Limb (tissue), 2 donors: ENCODE results near the gene PYY.
A peak's percentile ranks its signal among the peaks of the same experiment; 100 is the strongest.
"Not testable (repeated sequence)": the region's sequence is repeated elsewhere in the genome, so short reads cannot be mapped to it uniquely, and the experiment has no call there.

ENCODE experiments used
- DNase-seq, 2 donors: peaks; one replicate each; pipeline ENCODE4 v3.0.0-alpha.2; 2016; ENCODE audit errors: extremely low spot score in 2 of 2

The PYY gene

DNA sequence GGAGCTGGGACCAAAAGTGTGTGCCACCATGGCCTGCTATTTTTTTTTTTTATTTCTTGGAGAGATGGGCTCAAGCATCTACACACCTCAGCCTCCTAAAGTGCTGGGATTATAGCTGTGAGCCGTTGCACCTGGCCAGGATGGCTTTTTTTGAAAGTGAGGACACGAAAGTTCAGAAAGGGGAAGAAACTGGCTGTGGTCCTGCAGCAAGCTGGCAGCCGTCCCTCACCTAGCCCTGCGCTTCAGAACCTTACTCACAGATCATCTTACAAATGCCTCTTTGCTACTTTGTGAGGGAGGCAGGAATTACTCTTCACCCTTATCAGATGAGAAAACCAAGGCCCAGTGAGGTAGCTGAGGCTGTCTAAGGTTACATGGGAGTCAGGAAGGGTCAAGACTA is 7.0 kb downstream of the PYY start:
- DNase-seq: no peak

DNA sequence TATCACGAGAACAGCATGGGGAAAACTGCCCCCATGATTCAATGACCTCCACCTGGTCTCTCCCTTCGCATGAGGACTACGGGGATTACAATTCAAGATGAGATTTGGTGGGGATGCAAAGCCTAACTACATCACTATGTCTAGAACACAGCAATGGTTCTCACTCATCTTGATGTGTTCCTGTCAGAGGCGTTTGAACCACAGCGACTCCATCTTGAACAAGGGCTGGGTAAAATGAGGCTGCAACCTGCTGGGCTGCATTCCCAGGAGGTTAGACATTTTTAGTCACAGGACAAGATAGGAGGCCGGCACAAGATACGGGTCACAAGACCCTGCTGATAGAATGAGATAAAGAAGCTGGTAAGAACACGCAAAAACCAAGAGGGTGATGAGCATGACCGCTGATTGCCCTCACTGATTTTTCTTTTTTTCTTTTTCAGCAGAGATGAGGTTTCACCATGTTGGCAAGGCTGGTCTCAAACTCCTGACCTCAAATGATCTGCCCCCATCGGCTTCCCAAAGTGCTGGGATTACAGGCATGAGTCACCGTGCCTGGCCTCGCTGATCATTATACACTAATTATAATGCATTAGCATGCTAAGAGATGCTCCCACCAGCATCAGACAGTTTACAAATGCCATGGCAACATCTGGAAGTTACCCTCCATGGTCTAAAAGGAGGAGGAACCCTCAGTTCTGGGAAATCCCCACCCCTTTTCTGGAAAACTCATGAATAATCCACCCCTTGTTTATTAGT is 8.5 kb downstream of the PYY start:
- no peak for DNase-seq

GRCh38 chr17:43942051-43942685 is 11.6 kb downstream of the PYY start, which contains the start of gene PPY:
PPY (minus strand) TSS chr17:43942476; CDS start chr17:43941654, 822 bp downstream.
- DNase-seq: no peak

- peak in 1 of 2 donors; percentile 56 for DNase-seq
Observed at GRCh38 chr17:43940630-43941029, 13.1 kb downstream of the PYY start.

DNA sequence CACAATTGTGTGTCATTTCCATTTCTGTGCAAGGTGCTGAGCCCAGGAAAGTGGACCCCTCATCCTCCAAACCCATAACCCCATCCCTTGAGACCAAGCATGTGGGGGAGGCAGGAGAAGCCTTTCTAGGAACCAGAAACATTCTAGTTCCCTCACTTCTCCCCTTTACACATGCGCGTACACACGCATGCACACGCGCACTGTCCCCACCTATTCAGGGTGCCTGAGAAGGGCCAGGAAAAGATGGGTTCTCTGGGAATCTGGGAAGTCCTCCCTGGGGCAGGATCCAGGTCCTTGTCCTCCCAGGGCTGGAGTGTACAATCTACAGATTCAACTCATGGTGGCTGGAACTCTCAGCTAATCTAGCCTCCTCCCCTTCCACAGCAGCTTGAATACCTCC is 13.9 kb downstream of the PYY start:
- DNase-seq: no peak

DNA sequence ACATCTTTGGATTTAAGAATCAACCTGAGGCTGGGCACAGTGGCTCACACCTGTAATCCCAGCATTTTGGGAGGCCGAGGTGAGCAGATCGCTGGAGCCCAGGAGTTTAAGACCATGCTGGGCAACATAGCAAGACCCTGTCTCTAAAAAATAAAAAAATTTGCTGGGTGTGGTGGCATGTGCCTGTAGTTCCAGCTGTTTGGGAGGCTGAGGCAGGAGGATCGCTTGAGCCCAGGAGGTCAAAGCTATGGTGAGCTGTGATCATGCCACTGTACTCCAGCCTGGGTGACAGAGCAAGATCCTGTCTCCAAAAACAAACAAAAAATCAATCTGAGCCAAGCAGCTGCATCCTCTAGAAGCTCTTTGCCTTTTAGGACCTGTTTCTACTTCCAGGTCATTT is 14.3 kb downstream of the PYY start:
- not testable (repeated sequence) for DNase-seq

- DNase-seq: no peak
Observed at GRCh38 chr17:43938838-43939182, 14.9 kb downstream of the PYY start.

DNA sequence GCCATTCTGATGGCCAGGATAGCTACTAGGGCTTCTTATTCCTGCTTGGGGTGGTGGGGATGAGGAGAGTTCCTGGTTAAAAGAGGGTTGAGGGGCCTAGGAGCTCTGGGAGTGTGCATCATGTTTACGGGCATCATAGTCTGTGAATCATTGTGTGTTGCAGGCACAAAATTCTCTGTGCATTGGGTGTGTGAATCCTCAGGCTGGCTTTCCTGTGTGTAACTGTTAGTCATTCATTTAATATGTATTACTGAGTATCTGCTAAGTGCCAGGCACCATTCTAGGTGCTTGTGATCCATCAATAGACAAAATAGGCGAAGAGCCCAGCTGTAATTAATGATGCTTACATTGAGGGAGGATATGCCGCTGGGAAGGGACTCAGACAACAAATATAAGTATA is 17.3 kb downstream of the PYY start:
- no peak for DNase-seq

- no peak for DNase-seq
Observed at GRCh38 chr17:43935926-43936261, 17.8 kb downstream of the PYY start.

DNA sequence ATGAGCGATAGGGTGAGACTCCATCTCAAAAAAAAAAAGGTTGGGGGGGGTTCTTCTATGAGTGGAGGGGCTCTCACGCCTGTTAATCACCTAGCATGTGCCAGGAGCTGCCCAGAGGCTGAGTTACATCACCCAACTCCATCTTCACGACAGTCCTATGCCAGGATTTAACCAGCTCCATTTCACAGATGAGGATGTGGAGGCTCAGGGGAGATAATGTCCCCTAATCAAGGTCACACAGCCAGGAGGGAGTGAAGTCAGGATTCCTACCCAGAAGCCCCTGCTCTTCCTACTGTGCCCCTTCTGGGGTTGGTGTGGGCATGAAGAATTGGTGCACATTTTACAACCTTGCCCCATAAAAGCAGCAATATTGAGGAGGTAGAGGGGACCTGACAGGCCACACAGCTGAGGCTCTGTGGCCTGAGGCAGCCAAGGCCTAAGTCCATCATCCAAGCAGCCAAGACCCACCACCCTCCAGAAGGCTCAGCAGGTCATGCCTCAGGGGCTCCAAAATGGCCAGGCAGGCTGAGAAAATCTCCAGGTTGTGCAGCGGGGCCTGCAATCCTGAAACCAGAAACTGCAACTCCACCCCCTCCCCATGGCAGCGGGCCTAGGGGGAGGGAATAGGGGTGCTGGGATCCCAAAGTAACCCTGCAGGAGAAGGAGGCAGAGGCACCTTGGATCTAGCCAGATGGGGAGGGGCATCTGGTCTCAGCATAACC is 18.4 kb downstream of the PYY start:
- DNase-seq: no peak

GRCh38 chr17:43932923-43933322 is 20.8 kb downstream of the PYY start:
- DNase-seq: no peak

DNA sequence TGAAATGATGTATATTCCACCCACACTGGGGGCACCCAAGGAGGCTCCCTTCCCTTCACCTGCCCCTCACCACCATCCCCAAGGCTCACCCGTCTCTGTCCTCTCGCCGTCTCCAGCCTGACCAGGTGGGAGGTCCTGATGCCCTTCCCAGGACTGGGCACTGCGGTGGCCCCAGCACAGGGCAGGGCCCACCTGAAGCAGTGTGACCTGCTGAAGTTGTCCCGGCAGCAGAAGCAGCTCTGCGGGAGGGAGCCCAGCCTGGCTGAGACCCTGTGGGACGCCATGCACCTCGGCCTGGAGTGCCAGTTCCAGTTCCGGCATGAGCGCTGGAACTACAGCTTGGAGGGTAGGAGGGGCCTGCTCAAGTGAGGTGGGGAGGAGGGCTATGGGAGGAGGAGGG is 21.4 kb downstream of the PYY start:
- DNase-seq: no peak

- DNase-seq: no peak
Observed at GRCh38 chr17:43931062-43931571, 22.6 kb downstream of the PYY start.

- no peak for DNase-seq
Observed at GRCh38 chr17:43928609-43929008, 25.1 kb downstream of the PYY start.

DNA sequence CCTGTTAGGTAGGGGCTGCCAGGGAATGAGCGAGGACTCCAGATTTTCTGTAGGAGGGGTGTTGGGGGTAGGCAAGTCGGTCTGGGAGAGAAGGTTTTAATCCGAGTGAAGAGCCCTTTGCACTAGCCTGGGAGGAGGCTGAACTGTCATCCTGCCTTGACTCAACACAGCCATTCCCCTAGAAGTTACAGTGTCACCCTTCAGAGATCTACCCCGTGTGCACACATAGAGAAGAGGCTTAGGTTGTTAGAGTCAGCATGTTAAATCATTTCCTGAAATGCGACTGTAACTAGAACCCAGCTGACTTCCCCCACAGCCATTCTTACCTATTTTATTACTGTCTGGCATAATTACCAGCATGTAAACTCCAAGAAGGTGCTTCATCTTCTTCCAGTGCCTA is 25.8 kb downstream of the PYY start:
- not testable (repeated sequence) for DNase-seq

DNA sequence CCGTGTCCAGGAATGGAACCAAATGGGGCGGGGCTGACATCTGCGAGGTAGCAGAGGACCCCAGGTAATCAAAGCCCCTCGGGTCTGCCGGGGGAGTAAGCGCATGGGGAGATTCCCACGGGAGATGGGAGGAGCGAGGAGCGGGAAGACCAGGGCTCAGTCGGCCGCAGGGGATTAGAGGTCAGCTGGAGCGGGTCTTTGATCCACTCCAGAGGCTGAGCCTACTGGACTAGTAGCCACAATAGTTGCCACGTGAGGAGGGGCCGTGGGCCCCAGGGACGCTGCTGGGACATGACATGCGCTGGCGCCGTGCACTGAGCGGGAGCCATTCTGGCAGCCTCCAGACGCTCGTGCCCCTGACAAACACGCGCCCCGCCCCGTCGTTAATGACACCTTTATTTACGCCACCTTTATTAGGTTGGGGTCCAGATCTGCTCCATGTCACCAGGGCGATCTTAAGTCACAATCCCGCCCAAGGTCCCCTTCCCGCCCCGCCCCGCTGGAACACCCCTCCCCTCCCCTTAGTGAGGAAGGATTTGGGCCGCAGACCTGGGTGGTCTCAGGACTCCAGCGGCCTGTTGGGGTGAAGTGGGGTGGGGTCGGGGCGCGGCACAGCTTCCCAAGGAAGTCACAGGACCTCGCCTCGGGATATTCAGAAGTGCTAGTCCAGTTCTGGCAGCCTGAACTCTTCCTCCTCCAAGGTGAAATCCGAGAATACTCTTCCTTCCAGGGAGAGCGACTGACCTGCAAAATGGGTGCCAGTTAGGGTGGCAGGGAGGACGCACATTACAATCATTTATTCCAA is 26.5 kb downstream of the PYY start:
- DNase-seq: no peak

DNA sequence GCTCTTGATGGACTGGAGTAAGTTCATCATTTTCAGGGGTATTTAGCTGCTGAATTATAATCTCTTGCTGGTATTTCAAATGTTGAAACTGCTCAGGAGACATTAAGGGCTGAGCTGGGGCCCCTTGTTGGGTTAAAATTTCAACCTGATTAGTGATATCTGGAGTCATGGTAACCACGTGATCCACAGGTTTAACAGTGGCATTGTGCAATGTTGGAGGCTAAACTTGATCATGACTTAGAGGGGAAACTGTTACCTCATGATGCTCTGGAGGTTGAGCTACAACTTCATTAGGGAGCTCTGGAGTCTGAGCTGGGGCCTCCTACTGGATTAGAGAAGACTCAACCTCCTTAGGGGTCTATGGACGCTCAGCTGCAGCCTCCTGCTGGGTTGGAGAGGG is 29.2 kb downstream of the PYY start:
- no peak for DNase-seq

DNA sequence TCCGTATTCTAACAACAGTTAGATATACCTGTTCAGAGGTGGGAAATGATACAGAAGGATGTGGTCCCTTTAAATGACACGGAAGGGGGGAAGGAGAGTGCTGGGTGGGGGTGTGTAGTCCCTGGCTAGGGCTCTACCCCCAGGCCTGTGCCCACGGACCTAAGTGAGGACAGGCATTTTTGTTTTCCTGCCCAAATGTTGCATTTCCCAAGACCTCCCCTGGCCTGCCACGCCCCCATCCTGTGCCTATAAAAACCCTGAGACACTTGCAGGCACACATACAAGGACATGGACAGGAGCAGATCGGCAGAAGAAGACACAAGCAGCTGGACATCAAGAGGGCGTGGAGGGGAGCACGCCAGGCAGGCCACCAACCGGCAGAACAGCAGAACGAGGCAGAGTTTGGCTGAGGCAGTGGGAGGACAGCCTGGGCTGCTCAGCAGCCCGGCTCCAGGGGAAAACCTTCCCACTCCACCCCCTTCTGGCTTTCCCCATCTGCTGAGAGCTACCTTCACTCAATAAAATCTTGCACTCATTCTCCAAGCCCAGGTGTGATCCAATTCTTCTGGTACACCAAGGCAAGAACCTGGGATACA is 33.1 kb downstream of the PYY start:
- no peak for DNase-seq

DNA sequence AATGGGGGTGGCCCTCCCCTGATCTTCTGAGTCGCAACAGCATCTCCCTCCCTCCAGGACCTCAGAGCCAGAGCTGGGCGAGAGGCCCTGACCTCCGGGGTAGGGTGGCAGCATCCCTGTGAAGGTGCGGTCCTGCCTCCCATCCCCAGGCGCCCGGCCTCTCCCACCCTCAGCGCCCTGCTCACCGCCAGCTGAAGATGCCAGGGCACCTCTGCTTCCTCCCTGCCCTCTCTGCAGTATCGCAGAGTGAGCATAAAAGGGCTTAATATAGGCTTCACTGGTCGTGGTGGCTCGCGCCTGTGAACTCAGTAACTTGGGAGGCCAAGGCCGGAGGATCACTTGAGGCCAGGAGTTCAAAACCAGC is 35.7 kb downstream of the PYY start:
- DNase-seq: no peak

- peak in 1 of 2 donors; percentile 64 for DNase-seq
Observed at GRCh38 chr17:43917348-43918025, 36.3 kb downstream of the PYY start.

DNA sequence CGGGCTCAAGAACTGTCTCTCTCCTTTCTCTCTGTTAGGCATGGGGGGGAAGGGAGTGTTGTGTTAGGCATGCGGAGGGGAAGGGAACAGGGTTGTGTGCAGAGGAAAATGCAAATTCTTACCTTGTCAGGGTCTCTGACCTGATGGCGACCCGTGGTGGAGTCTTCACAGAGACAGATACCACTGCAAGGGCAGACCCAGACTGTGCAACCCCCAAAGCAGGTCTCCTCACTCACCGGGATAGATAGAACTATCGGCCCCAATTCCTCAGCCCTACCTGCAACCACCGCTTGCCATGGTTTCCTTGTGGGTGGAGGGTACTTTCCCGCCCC is 36.8 kb downstream of the PYY start:
- no peak for DNase-seq
